Vagina (tissue), 2 donors: ENCODE data around the gene FOXL3.

Experiments
- CTCF ChIP-seq, 3 experiments: fragments of 450-650 bp in 2 of 3; fragments of 200-600 bp in 1 of 3; sonication (generic) in 1 of 3; IDR thresholded peaks; one replicate each; pipeline ENCODE4 v1.5.1; 2017 to 2019; ENCODE audit warnings: antibody characterized with exemption in 3 of 3, mild to moderate bottlenecking in 2 of 3, moderate library complexity in 2 of 3
- POLR2AphosphoS5 ChIP-seq, 2 donors: sonication (generic); formaldehyde crosslinking; IDR thresholded peaks; one replicate each; pipeline ENCODE4 v1.9.0; 2017; ENCODE audit warnings: antibody characterized with exemption in 2 of 2, mild to moderate bottlenecking in 2 of 2, low read depth in 1 of 2; ENCODE audit not compliant: insufficient read depth in 1 of 2

GRCh38 chr7:305410-306151, 15.6 kb downstream of the FOXL3 start:
- TF ChIP-seq CTCF (IDR thresholded peaks at IDR 0.05) (no peak), POLR2AphosphoS5 (IDR thresholded peaks at IDR 0.05; ENCODE audit: insufficient read depth in 1 of 2, low read depth in 1 of 2) (no peak)
